ENCODE measurements around the gene FXYD6.
A peak's percentile ranks its signal among the peaks of the same experiment; 100 is the strongest.

Gene FXYD6

GRCh38 chr11:117824571-117825537 lies 51.6 kb downstream of the FXYD6 start, which contains the start of gene FXYD2:
FXYD2 (minus strand) TSS chr11:117824744; CDS start chr11:117824678, 66 bp downstream.
- H3K4me3 ChIP-seq (ENCODE audit: low read depth, low read length): no peak within 1 kb of the TSS
- DNase-seq (ENCODE audit: low read depth): no peak
- TF ChIP-seq MYC (IDR thresholded peaks at IDR 0.05; ENCODE audit: low read depth, low read length): no peak

DNA sequence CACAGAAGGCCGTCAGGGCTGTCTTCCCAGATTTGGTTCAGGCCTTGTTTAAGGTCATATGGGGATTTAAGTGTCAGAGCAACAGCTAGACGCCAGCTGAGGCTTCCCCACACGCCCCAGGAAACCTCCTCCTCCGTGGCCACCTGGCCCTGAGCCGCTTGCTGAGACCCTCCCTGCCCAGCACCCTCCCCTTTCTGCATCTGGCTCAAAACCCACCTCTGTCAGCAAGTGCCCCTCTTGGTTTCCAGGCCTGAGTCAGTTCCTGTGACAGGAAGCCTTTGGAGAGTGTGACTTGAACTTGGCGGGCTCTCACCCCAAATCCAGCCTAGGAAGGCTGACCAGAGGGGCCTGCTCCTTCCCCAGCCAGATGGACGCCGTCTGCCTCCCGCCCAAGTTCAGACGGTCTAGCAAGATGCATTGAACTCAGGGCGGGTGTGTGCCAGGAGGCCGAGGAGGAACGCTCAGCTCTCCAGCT lies 52.5 kb downstream of the FXYD6 start:
- TF ChIP-seq MYC (IDR thresholded peaks at IDR 0.05; ENCODE audit: low read depth, low read length): peak; percentile 39; the same call in 1 of the 2 replicates
- TF ChIP-seq CTCF (IDR thresholded peaks at IDR 0.05; ENCODE audit: low read depth, low read length): no peak
- no peak for TF ChIP-seq POLR2A (IDR thresholded peaks at IDR 0.05; ENCODE audit: extremely low read depth, insufficient read length)
- DNase-seq (ENCODE audit: low read depth): peak; percentile 85
- no peak overlapping the region for H3K4me3 ChIP-seq (ENCODE audit: low read depth, low read length)

- TF ChIP-seq CTCF (IDR thresholded peaks at IDR 0.05; ENCODE audit: low read depth, low read length): peak; percentile 41
- TF ChIP-seq MYC (IDR thresholded peaks at IDR 0.05; ENCODE audit: low read depth, low read length): no peak
- peak; percentile 73 for DNase-seq (ENCODE audit: low read depth)
- no peak overlapping the region for H3K4me3 ChIP-seq (ENCODE audit: low read depth, low read length)
Measured at GRCh38 chr11:117823294-117823945, 53.0 kb downstream of the FXYD6 start.

- no peak overlapping the region for H3K4me3 ChIP-seq (ENCODE audit: low read depth, low read length)
- DNase-seq (ENCODE audit: low read depth): peak; percentile 63
Measured at GRCh38 chr11:117822074-117823033, 54.1 kb downstream of the FXYD6 start.

GRCh38 chr11:117821431-117821830 lies 55.0 kb downstream of the FXYD6 start:
- H3K4me3 ChIP-seq (ENCODE audit: low read depth, low read length): no peak overlapping the region
- no peak for DNase-seq (ENCODE audit: low read depth)
- TF ChIP-seq MAX (IDR thresholded peaks at IDR 0.05; ENCODE audit: low read depth, low read length): no peak
- TF ChIP-seq POLR2A (IDR thresholded peaks at IDR 0.05; ENCODE audit: extremely low read depth, insufficient read length): no peak
- no peak for TF ChIP-seq CTCF (IDR thresholded peaks at IDR 0.05; ENCODE audit: low read depth, low read length)
- no peak for TF ChIP-seq MYC (IDR thresholded peaks at IDR 0.05; ENCODE audit: low read depth, low read length)

More at GRCh38 chr11:117822074-117823033, 54.1 kb downstream of the FXYD6 start:
- TF ChIP-seq POLR2A (IDR thresholded peaks at IDR 0.05; ENCODE audit: extremely low read depth, insufficient read length) (no peak), CTCF (IDR thresholded peaks at IDR 0.05; ENCODE audit: low read depth, low read length) (peak; percentile 86), MYC (IDR thresholded peaks at IDR 0.05; ENCODE audit: low read depth, low read length) (no peak), MAX (IDR thresholded peaks at IDR 0.05; ENCODE audit: low read depth, low read length) (no peak)

GRCh38 chr11:117820516-117820915 lies 55.9 kb downstream of the FXYD6 start:
- DNase-seq (ENCODE audit: low read depth): no peak
- H3K4me3 ChIP-seq (ENCODE audit: low read depth, low read length): no peak overlapping the region
- TF ChIP-seq MAX (IDR thresholded peaks at IDR 0.05; ENCODE audit: low read depth, low read length): no peak
- no peak for TF ChIP-seq MYC (IDR thresholded peaks at IDR 0.05; ENCODE audit: low read depth, low read length)
- TF ChIP-seq POLR2A (IDR thresholded peaks at IDR 0.05; ENCODE audit: extremely low read depth, insufficient read length): no peak
- TF ChIP-seq CTCF (IDR thresholded peaks at IDR 0.05; ENCODE audit: low read depth, low read length): no peak

All from NB4 (cell line).